Cerebellar nuclear complex (tissue), 1 donor: ENCODE data around the gene PSMD12.
A peak's percentile ranks its signal among the peaks of the same experiment; 100 is the strongest.
"Not testable (repeated sequence)": the region's sequence is repeated elsewhere in the genome, so short reads cannot be mapped to it uniquely, and the experiment has no call there.

Source experiments
- DNase-seq, 2 experiments: peaks; one replicate each; lab custom pipeline; 2025; lab: John Stamatoyannopoulos, UW

The PSMD12 gene

DNA sequence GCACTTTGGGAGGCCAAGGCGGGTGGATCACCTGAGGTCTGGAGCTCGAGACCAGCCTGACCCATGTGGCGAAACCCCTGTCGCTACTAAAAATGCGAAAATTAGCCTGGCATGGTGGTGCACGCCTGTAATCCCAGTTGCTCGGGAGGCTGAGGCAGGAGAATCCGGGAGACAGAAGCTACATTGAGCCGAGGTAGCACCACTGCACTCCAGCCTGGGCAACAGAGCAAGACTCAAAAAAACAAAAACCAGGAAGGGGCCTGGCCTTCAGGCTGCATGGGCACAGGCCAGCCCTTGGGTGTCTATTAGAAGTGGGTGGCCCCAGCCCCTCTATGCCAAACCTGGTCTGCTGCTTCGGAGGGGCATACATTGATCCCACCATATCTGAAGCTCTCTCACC, 56.0 kb downstream of the PSMD12 start:
- no peak for DNase-seq

- not testable (repeated sequence) for DNase-seq
These were observed 60.7 kb downstream of the PSMD12 start for GRCh38 chr17:67305446-67306235.

GRCh38 chr17:67297454-67297960, 68.9 kb downstream of the PSMD12 start:
- DNase-seq: no peak

DNA sequence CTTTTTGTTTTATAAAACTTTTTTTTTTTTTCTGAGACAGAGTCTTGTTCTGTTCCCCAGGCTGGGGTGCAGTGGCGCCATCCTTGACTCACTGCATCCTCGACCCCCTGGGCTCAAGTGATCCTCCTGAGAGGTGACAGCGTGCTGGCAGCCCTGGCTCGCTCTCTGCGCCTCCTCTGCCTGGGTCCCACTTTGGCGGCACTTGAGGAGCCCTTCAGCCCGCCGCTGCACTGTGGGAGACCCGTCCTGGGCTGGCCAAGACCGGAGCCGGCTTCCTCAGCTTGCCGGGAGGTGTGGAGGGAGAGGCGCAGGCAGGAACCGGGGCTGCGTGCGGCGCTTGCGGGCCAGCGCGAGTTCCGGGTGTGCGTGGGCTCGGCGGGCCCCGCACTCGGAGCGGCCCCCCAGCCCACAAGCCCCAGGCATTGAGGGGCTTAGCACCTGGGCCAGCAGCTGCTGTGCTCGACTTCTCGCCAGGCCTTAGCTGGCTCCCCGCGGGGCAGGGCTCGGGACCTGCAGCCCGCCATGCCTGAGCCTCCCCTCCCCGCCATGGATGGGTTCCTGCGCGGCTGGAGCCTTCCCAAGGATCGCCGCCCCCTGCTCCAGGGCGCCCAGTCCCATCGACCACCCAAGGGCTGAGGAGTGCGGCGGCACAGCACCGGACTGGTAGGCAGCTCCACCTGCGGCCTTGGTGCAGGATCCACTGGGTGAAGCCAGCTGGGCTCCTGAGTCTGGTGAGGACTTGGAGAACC, 71.8 kb downstream of the PSMD12 start:
- no peak for DNase-seq

DNA sequence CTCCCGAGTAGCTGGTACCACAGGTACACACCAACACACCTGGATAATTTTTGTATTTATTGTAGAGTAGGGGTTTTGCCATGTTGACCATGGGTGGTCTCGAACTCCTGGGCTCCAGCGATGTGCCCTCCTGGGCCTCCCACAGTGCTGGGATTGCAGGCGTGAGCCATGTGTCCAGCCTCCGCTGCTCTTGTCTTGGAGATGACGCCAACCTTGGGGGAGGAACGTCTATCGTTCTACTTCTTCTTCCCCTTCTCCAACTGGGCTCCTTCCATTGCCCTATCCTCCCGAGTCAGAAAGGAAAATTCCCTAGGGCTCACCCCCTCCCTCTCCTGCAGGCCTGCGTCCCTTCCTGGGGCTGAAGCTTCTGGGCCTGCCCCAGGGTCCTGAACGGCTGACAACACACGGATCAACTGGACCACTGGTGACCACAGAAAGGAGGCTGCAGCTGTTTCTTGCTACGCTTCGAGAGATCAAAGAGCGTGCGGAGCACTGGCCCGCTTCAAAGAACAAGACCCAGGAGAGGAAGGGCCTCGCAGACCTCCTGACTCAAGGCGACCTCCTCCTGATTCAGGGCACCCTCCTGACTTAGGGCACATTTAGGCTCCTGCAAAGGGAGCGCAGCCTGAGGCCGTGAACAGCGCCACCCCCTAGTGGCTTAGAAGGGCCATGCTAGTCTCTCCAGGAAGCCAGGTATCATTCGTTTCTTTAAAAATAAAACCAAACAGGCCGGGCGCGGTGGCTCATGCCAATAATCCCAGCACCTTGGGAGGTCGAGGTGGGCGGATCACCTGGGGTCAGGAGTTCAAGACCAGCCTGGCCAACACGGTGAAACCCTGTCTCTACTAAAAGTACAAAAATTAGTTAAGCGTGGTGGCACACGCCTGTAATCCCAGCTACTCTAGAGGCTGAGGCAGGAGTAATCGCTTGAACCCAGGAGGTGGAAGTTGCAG, 72.8 kb downstream of the PSMD12 start:
- DNase-seq: no peak

- no peak for DNase-seq
These were observed 75.6 kb downstream of the PSMD12 start for GRCh38 chr17:67290711-67291291.

- no peak for DNase-seq
These were observed 76.1 kb downstream of the PSMD12 start for GRCh38 chr17:67290244-67290643.

DNA sequence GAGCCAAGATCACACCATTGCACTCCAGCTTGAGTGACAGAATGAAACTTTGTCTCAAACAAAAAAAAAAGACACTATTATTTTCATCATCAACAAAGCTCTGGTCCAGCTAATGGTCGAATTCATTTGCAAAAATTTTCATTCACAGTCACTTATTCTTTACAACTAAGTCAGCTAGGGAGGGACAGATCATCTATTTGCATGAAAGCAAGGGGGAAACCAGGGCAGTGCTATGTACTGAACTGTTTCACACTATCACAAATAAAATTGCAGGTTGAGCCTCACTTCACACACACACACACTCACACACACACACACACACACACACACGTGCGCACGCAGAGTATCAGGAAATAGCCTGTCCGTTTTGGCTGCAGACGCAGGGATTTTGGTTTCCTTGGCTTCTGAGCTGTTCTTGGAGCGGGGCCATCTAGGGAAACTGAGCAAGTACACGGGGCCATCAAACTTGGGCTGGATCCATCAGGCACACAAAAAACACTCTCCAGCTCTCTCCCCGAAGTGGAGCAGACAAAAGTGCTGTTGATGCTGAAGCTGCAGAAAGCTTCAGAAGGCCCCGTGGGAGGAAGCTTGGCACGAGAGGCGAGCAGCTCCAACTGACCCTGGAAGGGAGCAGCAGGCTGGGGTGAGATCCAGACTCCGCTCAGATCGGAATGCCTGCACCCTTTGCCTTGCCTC, 77.0 kb downstream of the PSMD12 start:
- DNase-seq: peak in 1 of 2 experiments; percentile 43
